ENCODE measurements around the gene CARS1. TPM values are rescaled to one million over a fixed set of nuclear protein-coding genes. Genes with fewer than 3 reads are reported as not detected.
A peak's percentile ranks its signal among the peaks of the same experiment; 100 is the strongest.

CARS1 gene
- total and polyA plus RNA-seq, 2 of the 4 experiments (the other 2 are of a cell fraction) = 72.7 to 78.3 TPM

DNA sequence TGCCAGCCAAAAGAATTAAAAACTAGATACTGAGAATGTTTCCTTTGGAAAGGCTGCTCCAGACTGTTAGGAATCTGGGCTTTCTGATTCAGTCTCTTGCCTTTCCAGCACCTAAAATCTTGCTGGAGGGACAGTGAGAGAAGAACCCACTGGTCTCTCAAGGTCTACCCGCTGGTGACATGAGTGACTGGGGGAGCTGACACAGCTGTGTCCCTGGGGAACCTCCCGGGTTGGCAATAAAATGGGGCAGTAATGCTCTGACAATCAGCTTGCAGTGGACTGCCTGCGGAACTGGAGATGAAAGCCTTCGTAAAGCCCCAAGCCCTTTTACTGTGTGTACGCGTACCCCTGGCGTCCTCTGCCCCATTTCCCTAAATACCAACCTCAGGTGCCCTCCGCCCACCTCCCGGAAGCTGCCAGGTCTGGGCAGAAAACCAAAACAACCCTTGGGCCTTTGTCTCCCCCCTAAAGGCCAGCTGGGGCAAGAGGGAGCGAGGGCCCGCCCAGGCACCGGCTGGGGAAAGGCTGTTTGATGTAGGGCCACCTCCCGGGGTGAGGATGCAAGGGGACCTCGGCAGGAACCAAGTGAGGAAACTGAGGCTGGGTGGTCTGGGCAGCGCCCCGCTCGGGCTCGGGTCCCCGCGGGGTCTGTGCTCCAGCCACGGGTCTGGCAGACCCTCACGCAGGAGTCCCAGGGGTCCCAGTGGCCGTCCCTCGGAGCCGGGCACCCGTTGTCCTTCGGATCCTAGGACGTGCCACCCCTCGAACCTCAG, 741 bp downstream of the CARS1 start:
- peak overlapping the region; percentile 96 for H3K9ac ChIP-seq (ENCODE audit: low read depth, low read length)
- no peaks in the 10 kb centered on the region for H3K9me3 ChIP-seq (ENCODE audit: control insufficient read depth, insufficient read depth, low read length)
- peak overlapping the region; percentile 93 for H3K14ac ChIP-seq (replicated peaks; ENCODE audit: low read depth, low read length)
- peak overlapping the region; percentile 100 for H2AFZ ChIP-seq (replicated peaks; ENCODE audit: low read length, poor library complexity)
- ChIA-PET POLR2A (ENCODE audit: unreplicated experiment) (no interaction called here), CTCF (no interaction called here)
- DNase-seq = no peak
- no TSS peak for BruUV-seq (replicated peaks)
- H3K4me2 ChIP-seq (ENCODE audit: low read depth, low read length) = peak overlapping the region; percentile 95
- H3K23ac ChIP-seq (ENCODE audit: low read depth, low read length) = peak overlapping the region; percentile 91
- TF ChIP-seq RFX5 (IDR thresholded peaks at IDR 0.05; ENCODE audit: low read depth, low read length) (no peak), CHD1 (IDR thresholded peaks at IDR 0.05; ENCODE audit: low read depth, low read length) (no peak), BHLHE40 (IDR thresholded peaks at IDR 0.05; ENCODE audit: low read depth, low read length) (no peak)
- H2BK120ac ChIP-seq (ENCODE audit: low read depth, low read length) = peak overlapping the region; percentile 65
- H3K4me3 ChIP-seq (ENCODE audit: insufficient read depth, low read depth, low read length) = peak overlapping the region; percentile 87
- H3K18ac ChIP-seq (ENCODE audit: low read depth, low read length) = peak overlapping the region; percentile 7; the same call in 1 of the 2 replicates
- intact Hi-C loops (cut with micrococcal nuclease) (loop anchor here (10.0 kb wide), 1 partner anchor 108 kb away; the partner anchor contains the start of gene OSBPL5), dilution Hi-C loops (cut with HindIII; ENCODE audit: low sequenced_read_pairs, unreplicated experiment) (no loop called here), in situ Hi-C loops (cut with MboI; ENCODE audit: low sequenced_read_pairs) (loop anchor here (25.0 kb wide), 1 partner anchor 356 kb away; no protein-coding TSS in a partner anchor)
- H3K56ac ChIP-seq (ENCODE audit: extremely low read depth, insufficient read depth, low read length) = peak overlapping the region; percentile 89; the same call in 1 of the 2 replicates
- peak overlapping the region; percentile 54; the same call in 1 of the 3 replicates for H2BK15ac ChIP-seq (ENCODE audit: low read depth, low read length)
- peak overlapping the region; percentile 92 for H2BK5ac ChIP-seq (ENCODE audit: low read depth, low read length, poor library complexity, severe bottlenecking)
- peaks cover 33% of the 10 kb centered on the region for H4K20me1 ChIP-seq (ENCODE audit: insufficient read depth, low read length)
- peaks cover 27% of the 10 kb centered on the region for H3K9me1 ChIP-seq (ENCODE audit: insufficient read depth, low read length)
- H4K5ac ChIP-seq (ENCODE audit: low read depth, low read length) = peak overlapping the region; percentile 39; the same call in 1 of the 2 replicates
- H2BK20ac ChIP-seq (ENCODE audit: low read depth, low read length) = no peak overlapping the region
- no peaks in the 10 kb centered on the region for H3K27me3 ChIP-seq (ENCODE audit: control insufficient read depth, insufficient read depth, low read length)
- H2AK9ac ChIP-seq (replicated peaks; ENCODE audit: low read depth, low read length, poor library complexity) = peak overlapping the region; percentile 100
- peak overlapping the region; percentile 61 to 99; a peak in 2 of 4 replicates for H4K8ac ChIP-seq (ENCODE audit: low read depth in 2 of 2, low read length in 2 of 2)
- peaks cover 17% of the 10 kb centered on the region for H3K36me3 ChIP-seq (ENCODE audit: control insufficient read depth, insufficient read depth, low read length)
- WGBS, 2 experiments (ENCODE audit: extremely low coverage in 2 of 2, insufficient read length in 1 of 2) = 4% methylated on average over 5 of the region's 29 CpGs; no CpG with 5 or more reads in 1 of the 2 experiments
- peak overlapping the region; percentile 92 for H4K91ac ChIP-seq (ENCODE audit: insufficient read depth, low read depth, low read length)
- peak overlapping the region; percentile 94 for H2AK5ac ChIP-seq (ENCODE audit: low read depth, low read length)
- no peak; the same call in 1 of the 2 replicates for ATAC-seq (ENCODE audit: low read depth)
- peaks cover 15% of the 10 kb centered on the region for H3K4me1 ChIP-seq (ENCODE audit: control insufficient read depth, insufficient read depth, low read length)
- peak overlapping the region; percentile 97 for H3K27ac ChIP-seq (ENCODE audit: insufficient read depth, low read length)
- peaks cover 0 to 56% of the 10 kb centered on the region in 2 experiments; a peak in 3 of 4 replicates for H3K79me1 ChIP-seq (ENCODE audit: low read depth in 1 of 2, low read length in 2 of 2)
- peak overlapping the region; percentile 94 for H3K4ac ChIP-seq (ENCODE audit: low read depth, low read length)

Measured in IMR-90 (cell line).